ENCODE data around the gene CEP57L1. TPM values are rescaled to one million over a fixed set of nuclear protein-coding genes. Genes with fewer than 3 reads are reported as not detected.

CEP57L1 gene
- 26.7 and 36.0 TPM in 2 replicates for total RNA-seq
- polyA plus RNA-seq = 18.6 and 20.2 TPM in 2 replicates
- 15.1 and 15.5 TPM in 2 replicates for polyA plus RNA-seq (2012)
- 4.5 and 6.5 TPM in 2 replicates for polyA minus RNA-seq (ENCODE audit: low replicate concordance)

- peak within 1 kb of the TSS; percentile 83 to 99 (median 96) for H3K4me3 ChIP-seq (replicated peaks in 1 of 4; ENCODE audit: control extremely low read depth in 1 of 4, insufficient read depth in 1 of 4, low read depth in 3 of 4, low read length in 4 of 4)
- H2AFZ ChIP-seq (ENCODE audit: low read length) = peak within 1 kb of the TSS; percentile 99
- peaks cover 10% of the 10 kb centered on the region for H3K4me1 ChIP-seq (ENCODE audit: control insufficient read depth, extremely low read depth, insufficient read depth, low read length)
- H4K20me1 ChIP-seq (ENCODE audit: control insufficient read depth, extremely low read depth, insufficient read depth, low read length) = no peaks in the 10 kb centered on the region
- H3K27me3 ChIP-seq (ENCODE audit: control insufficient read depth, insufficient read depth, low read length) = no peaks in the 10 kb centered on the region
- TF ChIP-seq EZH2 (IDR thresholded peaks at IDR 0.05; ENCODE audit: low read length, missing control alignments) = no peak
- H3K79me2 ChIP-seq (ENCODE audit: control insufficient read depth, insufficient read depth, low read length) = peaks cover 53% of the 10 kb centered on the region
- H3K4me2 ChIP-seq (ENCODE audit: extremely low read depth, insufficient read depth, low read length) = peak within 1 kb of the TSS; percentile 93
- peak within 1 kb of the TSS; percentile 98 for H3K27ac ChIP-seq (ENCODE audit: insufficient read depth, low read length)
- peak; percentile 96 to 98 for DNase-seq (ENCODE audit: low read depth in 2 of 2)
- H3K36me3 ChIP-seq (ENCODE audit: control insufficient read depth, insufficient read depth, low read length) = no peaks in the 10 kb centered on the region
- peak within 1 kb of the TSS; percentile 94 for H3K9ac ChIP-seq (ENCODE audit: insufficient read depth, low read length)
- no peaks in the 10 kb centered on the region for H3K9me3 ChIP-seq (ENCODE audit: control insufficient read depth, insufficient read depth, low read depth, low read length)
These were observed at the start of gene CEP57L1 for GRCh38 chr6:109095036-109095834. TSS of gene CEP57L1 (plus strand) at chr6:109095507. CDS start at chr6:109145222, 49,715 bp downstream.

GRCh38 chr6:109048176-109048575 is 47.1 kb upstream of the CEP57L1 start:
- Histone ChIP-seq H3K79me2 (ENCODE audit: control insufficient read depth, insufficient read depth, low read length) (no peaks in the 10 kb centered on the region), H3K4me1 (ENCODE audit: control insufficient read depth, extremely low read depth, insufficient read depth, low read length) (no peaks in the 10 kb centered on the region), H3K27ac (ENCODE audit: insufficient read depth, low read length) (no peak overlapping the region)

GRCh38 chr6:109048670-109049415 is 46.5 kb upstream of the CEP57L1 start:
- H3K9me3 ChIP-seq (ENCODE audit: control insufficient read depth, insufficient read depth, low read depth, low read length) = no peaks in the 10 kb centered on the region
- TF ChIP-seq CTCF (conservative IDR thresholded peaks at IDR 0.05 in 1 of 2, IDR thresholded peaks at IDR 0.05 in 1 of 2; ENCODE audit: low read depth in 1 of 2, low read length in 2 of 2) (no peak), EZH2 (IDR thresholded peaks at IDR 0.05; ENCODE audit: low read length, missing control alignments) (no peak)
- H3K79me2 ChIP-seq (ENCODE audit: control insufficient read depth, insufficient read depth, low read length) = no peaks in the 10 kb centered on the region
- H3K9ac ChIP-seq (ENCODE audit: insufficient read depth, low read length) = no peak overlapping the region
- H3K27ac ChIP-seq (ENCODE audit: insufficient read depth, low read length) = no peak overlapping the region
- no peaks in the 10 kb centered on the region for H3K4me1 ChIP-seq (ENCODE audit: control insufficient read depth, extremely low read depth, insufficient read depth, low read length)
- no peak overlapping the region for H3K4me3 ChIP-seq (replicated peaks in 1 of 4; ENCODE audit: control extremely low read depth in 1 of 4, insufficient read depth in 1 of 4, low read depth in 3 of 4, low read length in 4 of 4)
- H3K36me3 ChIP-seq (ENCODE audit: control insufficient read depth, insufficient read depth, low read length) = no peaks in the 10 kb centered on the region
- no peak overlapping the region for H3K4me2 ChIP-seq (ENCODE audit: extremely low read depth, insufficient read depth, low read length)
- no peaks in the 10 kb centered on the region for H3K27me3 ChIP-seq (ENCODE audit: control insufficient read depth, insufficient read depth, low read length)
- DNase-seq (ENCODE audit: low read depth in 2 of 2) = no peak
- no peaks in the 10 kb centered on the region for H4K20me1 ChIP-seq (ENCODE audit: control insufficient read depth, extremely low read depth, insufficient read depth, low read length)
- no peak overlapping the region for H2AFZ ChIP-seq (ENCODE audit: low read length)

More at GRCh38 chr6:109048176-109048575, 47.1 kb upstream of the CEP57L1 start:
- H3K9ac ChIP-seq (ENCODE audit: insufficient read depth, low read length) = no peak overlapping the region
- no peak overlapping the region for H3K4me3 ChIP-seq (replicated peaks in 1 of 4; ENCODE audit: control extremely low read depth in 1 of 4, insufficient read depth in 1 of 4, low read depth in 3 of 4, low read length in 4 of 4)
- no peak for DNase-seq (ENCODE audit: low read depth in 2 of 2)
- no peak overlapping the region for H3K4me2 ChIP-seq (ENCODE audit: extremely low read depth, insufficient read depth, low read length)
- H4K20me1 ChIP-seq (ENCODE audit: control insufficient read depth, extremely low read depth, insufficient read depth, low read length) = no peaks in the 10 kb centered on the region
- no peak overlapping the region for H2AFZ ChIP-seq (ENCODE audit: low read length)
- H3K36me3 ChIP-seq (ENCODE audit: control insufficient read depth, insufficient read depth, low read length) = no peaks in the 10 kb centered on the region
- no peaks in the 10 kb centered on the region for H3K9me3 ChIP-seq (ENCODE audit: control insufficient read depth, insufficient read depth, low read depth, low read length)
- TF ChIP-seq EZH2 (IDR thresholded peaks at IDR 0.05; ENCODE audit: low read length, missing control alignments) (no peak), CTCF (conservative IDR thresholded peaks at IDR 0.05 in 1 of 2, IDR thresholded peaks at IDR 0.05 in 1 of 2; ENCODE audit: low read depth in 1 of 2, low read length in 2 of 2) (no peak)
- no peaks in the 10 kb centered on the region for H3K27me3 ChIP-seq (ENCODE audit: control insufficient read depth, insufficient read depth, low read length)

All from fibroblast of lung (primary cell).